HG02571 (cell line): Measurements from ENCODE around the gene FAM81A.

Source experiments
- ATAC-seq: cut with Tn5 transposase; IDR thresholded peaks from one replicate; pipeline ENCODE4 v1.9.1; 2021; ENCODE audit warnings: mild to moderate bottlenecking, moderate library complexity; ENCODE audit not compliant: unreplicated experiment

The FAM81A gene

DNA sequence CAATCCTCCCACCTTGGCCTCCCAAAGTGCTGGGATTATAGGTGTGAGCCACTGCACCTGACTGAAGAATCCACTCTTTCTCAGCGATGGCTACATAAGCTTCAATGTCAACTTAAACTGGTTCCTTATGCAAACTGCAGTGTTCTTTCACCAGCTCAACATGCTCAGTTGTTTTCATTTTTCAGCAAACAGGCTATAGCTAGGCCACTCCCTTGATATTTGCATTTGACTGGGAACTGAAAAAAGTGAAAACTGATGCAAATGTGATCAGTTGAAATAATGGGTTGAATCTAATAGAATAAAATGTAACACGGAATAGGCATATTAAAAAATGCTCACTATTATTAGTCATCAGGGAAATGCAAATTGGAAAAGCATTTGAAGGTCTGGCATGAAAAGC is 99.4 kb downstream of the FAM81A start:
- ATAC-seq: no peak

DNA sequence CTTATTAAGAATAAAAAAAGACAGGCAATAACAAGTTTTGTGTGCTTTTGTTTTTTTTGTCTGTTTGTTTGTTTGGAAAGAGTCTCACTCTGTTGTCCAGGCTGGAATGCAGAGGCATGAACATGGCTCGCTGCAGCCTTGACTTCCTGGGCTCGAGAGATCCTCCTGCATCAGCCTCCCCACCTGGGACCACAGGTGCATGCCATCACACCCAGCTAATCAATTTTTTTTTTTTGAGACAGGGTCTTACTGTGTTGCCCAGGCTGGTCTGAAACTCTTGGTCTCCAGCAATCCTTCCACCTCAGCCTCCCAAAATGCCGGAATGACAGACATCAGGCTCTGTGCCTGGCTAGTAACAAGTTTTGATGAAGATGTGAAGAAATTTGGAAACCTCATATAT is 100.5 kb downstream of the FAM81A start:
- no peak for ATAC-seq

DNA sequence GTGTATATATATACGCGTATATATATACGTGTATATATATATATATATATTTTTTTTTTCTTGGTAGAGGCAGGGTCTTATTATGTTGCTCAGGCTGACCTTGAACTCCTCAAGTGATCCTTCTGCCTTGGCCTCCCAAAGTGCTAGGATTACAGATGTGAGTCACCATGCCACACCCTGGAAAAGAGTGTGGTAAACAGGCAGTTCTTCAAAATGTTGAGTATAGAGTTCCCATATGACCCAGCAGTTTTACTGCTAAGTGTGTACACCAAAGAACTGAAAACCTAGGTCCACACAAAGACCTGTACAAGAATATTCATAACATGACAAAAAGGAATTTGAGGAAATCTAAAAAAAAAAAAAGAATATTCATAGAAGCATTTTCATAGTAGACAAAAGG is 101.8 kb downstream of the FAM81A start:
- no peak for ATAC-seq

DNA sequence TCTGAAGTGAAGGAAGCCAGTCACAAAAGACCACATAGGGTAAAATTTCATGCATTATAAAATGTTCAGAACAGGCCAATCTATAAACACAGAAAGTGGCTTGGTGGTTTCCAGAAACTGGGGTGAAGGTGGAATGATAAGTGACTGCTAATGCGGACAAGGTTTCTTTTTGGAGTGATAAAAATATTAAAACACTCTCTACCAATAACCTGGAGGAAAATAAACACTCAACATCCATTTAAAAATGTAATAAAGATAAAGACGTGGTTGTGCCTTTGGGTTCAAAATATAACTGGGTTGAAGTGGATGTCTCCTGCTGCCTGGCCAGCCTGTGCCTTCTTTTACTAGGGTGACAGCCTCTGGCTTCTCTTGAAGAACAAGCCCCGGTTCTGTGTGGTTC is 102.7 kb downstream of the FAM81A start:
- no peak for ATAC-seq

GRCh38 chr15:59541750-59542149 is 103.8 kb downstream of the FAM81A start:
- no peak for ATAC-seq

DNA sequence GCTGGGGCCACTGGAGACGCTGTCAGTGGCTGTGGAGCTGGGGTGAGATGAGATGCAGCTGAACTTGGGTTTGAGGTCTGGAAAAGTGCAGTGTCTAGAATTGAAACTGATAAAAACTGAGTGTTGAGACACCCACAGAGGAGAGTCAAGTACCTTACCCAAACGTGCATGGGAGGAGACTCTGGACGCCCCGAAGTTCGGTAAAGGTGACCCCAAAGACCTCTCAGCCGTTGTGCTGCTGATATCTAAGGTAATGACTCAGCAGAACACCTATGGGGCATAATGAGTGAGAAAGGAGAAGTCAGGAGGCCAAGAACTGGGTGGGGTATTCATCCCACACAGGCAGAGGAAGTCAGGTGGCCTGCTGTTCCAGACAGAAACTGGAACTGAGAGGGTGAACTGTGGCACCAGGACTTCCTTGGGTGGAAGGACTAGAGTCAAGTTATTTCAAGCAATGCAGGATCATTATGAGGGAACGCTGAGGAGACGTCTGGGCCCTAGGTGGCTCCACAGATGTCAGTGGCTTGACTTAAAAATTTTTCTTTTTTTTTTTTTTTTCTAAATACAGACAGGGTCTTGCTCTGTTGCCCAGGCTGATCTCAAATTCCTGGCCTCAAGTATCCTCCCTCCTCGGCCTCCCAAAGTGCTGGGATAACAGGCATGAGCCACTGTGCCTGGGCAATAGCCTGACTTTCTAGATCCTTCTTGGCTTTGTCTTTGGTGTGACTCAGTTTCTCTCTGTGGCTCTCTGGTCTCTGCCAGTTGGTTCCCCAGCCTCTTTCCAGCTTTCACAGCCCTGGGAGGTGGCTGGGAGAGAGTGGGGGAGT is 105.9 kb downstream of the FAM81A start:
- ATAC-seq: peak; percentile 79

- ATAC-seq: no peak
Observed at GRCh38 chr15:59545573-59545972, 107.6 kb downstream of the FAM81A start.

GRCh38 chr15:59548501-59549226 is 110.7 kb downstream of the FAM81A start:
- ATAC-seq: no peak

DNA sequence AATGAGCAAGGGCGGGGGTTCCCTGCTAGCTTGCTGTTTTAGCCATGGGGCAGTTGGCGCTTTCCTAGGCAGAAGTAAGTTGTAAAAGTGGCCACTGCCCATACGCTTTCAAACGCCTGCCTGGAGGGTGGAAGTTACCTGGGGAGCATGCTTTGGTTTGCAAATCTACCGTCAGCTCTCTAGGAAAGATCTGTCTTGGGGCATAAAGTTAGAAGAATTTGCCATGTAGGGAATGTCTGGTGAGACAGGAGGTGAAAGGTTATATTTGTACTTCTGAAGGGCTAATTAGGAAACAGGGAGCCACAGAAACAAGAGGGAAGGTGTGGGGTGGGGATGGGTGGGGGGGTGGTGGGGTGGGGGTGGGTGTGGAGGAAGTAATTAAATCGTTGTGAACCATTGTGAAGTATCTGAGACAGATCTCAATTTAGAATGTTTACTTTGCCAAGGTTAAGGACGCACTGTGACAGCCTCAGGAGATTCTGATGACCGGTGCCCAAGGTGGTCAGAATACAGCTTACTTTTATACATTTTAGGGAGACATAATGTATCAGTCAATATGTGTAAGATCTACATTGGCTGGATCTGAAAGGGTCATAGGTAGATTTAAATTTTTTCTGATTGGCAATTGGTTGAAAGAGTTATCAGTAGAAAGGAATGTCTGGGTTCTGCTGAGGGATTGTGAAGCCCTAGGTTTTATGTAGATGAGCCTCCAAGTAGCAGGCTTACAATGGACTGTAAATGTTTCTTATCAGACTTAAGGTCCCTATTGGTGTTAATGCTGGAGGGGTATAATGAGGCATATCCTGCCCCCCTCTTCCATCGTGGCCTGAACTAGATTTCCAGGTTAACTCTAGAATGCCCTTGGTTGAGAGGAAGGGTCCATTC is 111.6 kb downstream of the FAM81A start:
- no peak for ATAC-seq

- no peak for ATAC-seq
Observed at GRCh38 chr15:59550530-59550929, 112.5 kb downstream of the FAM81A start.

GRCh38 chr15:59550956-59551355 is 113.0 kb downstream of the FAM81A start:
- no peak for ATAC-seq

DNA sequence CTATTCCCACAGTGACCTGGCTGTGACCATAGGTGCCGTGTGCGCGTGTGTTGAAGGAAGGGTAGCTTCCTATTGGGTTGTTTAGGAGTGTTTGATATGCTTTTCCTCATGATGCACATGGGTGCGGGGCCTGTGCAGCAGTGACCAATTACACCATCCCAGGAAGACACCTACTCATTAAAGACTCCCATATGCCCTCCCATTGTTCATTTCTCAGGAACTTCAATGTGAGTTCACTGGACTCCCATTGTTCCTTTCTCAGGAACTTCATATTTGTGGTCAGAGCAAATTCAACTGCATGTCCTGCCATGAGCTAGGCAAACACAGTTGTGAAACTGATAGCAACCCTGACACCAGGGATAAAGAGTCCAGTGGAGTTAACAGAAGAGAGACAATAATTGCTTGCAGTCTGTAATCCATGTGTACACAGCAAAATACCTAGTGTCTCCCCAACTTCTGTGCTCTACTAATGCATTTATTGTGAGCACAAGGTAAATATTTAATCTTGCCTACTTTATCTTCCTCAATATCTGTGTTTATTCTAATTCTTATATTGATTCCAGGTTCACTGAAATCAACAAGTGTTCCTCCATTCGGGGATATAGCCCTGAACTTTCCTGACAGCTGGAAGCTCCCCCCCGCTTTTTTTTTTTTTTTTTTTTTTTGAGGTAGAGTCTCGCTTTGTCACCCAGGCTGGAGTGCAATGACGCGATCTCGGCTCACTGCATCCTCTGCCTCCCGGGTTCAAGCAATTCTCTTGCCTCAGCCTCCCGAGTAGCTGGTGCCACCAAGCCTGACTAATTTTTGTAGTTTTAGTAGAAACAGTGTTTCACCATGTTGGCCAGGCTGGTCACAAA is 116.1 kb downstream of the FAM81A start:
- ATAC-seq: no peak

- ATAC-seq: no peak
Observed at GRCh38 chr15:59555696-59556095, 117.7 kb downstream of the FAM81A start.

DNA sequence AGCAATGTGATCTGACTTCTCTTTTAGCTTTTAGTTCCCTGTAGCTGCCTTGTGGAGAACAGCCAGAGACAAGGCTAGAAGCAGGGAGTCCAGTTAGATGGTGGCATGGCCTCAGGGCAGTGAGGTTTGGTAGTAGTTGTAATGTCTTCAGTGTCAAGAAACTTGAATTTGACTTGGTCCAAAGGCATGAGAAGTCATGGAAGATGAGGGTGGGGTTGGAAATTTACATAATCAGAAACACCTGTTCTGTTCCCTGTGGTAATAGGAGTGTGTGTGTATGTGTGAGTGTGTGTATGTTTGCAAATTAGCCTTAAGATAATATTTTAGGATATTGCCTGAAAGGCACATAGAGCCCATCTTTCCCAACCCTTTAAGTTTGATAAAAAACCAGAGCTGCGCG is 118.4 kb downstream of the FAM81A start:
- no peak for ATAC-seq

DNA sequence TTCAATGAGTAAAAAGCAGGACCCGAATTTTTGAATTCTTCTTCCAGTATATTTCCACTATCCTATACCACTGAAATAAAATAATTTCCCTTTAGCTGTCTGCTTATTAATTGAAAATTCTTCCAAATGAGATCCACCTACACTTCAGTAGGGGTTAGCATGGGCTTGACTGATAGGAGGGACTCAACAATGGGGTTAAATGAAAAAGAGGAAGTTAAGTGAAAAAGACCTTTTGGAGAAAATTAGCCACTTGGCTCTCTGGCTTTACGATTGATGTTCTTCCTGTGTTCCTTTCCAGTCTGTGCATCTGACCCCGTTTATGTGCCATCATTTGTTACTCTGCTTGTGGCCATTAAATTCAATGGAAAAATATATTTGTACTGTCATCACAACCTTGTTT is 119.6 kb downstream of the FAM81A start:
- no peak for ATAC-seq

GRCh38 chr15:59558851-59559250 is 120.9 kb downstream of the FAM81A start:
- ATAC-seq: no peak

DNA sequence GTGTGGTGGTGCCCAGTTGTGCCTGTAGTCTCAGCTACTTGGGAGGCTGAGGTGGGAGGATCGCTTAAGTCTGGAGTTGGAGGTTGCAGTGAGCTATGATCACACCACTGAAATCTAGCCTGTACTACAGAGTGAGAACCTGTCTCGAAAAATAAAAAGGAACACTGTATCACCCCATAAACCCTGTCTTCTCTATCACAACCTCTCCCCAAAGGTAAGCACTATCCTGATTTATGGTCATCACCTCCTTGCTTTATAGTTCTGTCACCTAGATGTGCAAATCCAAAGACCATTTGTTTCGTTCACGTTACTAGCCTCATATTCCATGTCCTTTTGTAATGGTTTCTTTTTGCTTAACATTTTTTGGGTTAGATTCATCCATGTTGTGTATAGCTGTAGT is 123.6 kb downstream of the FAM81A start:
- ATAC-seq: no peak

GRCh38 chr15:59562448-59563186 is 124.6 kb downstream of the FAM81A start:
- ATAC-seq: no peak

- ATAC-seq: no peak
Observed at GRCh38 chr15:59565299-59565698, 127.3 kb downstream of the FAM81A start.

GRCh38 chr15:59567324-59567723 is 129.3 kb downstream of the FAM81A start:
- no peak for ATAC-seq
